Activated CD4-positive, alpha-beta memory T cell treated with anti-CD3 and anti-CD28 coated beads for 36 hours (primary cell): ENCODE measurements around the gene NUMBL. TPM values are rescaled to one million over a fixed set of nuclear protein-coding genes. Genes with fewer than 3 reads are reported as not detected.

Experiments
- CTCF ChIA-PET: fragments of 350-600 bp; sonication (Branson Sonifier 250); formaldehyde crosslinking; loops from one replicate; lab custom pipeline; 2021; ENCODE audit warnings: antibody characterized with exemption, inconsistent platforms; lab: Charles Lee
- POLR2A ChIA-PET: fragments of 350-600 bp; sonication (Branson Sonifier 250); formaldehyde crosslinking; loops from one replicate; lab custom pipeline; 2021; ENCODE audit warnings: antibody characterized with exemption; lab: Charles Lee
- DNase-seq: peaks from one replicate; pipeline ENCODE4 v3.0.0-alpha.2; 2020
- H3K27ac Mint-ChIP-seq: one replicate; pipeline ENCODE4 v1.8.0; 2021; ENCODE audit warnings: mixed read lengths
- H3K27me3 Mint-ChIP-seq: one replicate; pipeline ENCODE4 v1.8.0; 2021; ENCODE audit warnings: mixed read lengths
- H3K36me3 Mint-ChIP-seq: one replicate; pipeline ENCODE4 v1.8.0; 2021; ENCODE audit warnings: mixed read lengths
- H3K4me1 Mint-ChIP-seq: one replicate; pipeline ENCODE4 v1.8.0; 2021; ENCODE audit warnings: low read depth, mixed read lengths
- H3K4me3 Mint-ChIP-seq: one replicate; pipeline ENCODE4 v1.8.0; 2021; ENCODE audit warnings: mild to moderate bottlenecking, mixed read lengths
- H3K9me3 Mint-ChIP-seq: one replicate; pipeline ENCODE4 v1.8.0; 2021; ENCODE audit warnings: mixed read lengths
- intact Hi-C: fragments of 100-400 bp; cut with micrococcal nuclease; formaldehyde crosslinking; loops from one replicate; pipeline ENCODE4 v1.15.1; 2023
- total RNA-seq, 2 experiments: library from RNA; stranded (reverse); gene quantifications; one replicate each; pipeline ENCODE4 v1.2.3, GENCODE V29; 2021

NUMBL gene
- total RNA-seq, 2 experiments from 2014 or later = 14.0 to 14.8 TPM

GRCh38 chr19:40621966-40622772, 68.3 kb downstream of the NUMBL start:
- Mint-ChIP-seq H3K27ac (no peak overlapping the region), H3K9me3 (no peaks in the 10 kb centered on the region), H3K27me3 (no peaks in the 10 kb centered on the region), H3K4me3 (no peak overlapping the region), H3K36me3 (peaks cover 48% of the 10 kb centered on the region), H3K4me1 (peaks cover 13% of the 10 kb centered on the region)
- no peak for DNase-seq
- CTCF ChIA-PET = interaction anchor here (8.2 kb wide), 1 partner anchor 12 kb away, joined by 83 read pairs; no protein-coding TSS in a partner anchor
- intact Hi-C loops = no loop called here
- POLR2A ChIA-PET = no interaction called here

DNA sequence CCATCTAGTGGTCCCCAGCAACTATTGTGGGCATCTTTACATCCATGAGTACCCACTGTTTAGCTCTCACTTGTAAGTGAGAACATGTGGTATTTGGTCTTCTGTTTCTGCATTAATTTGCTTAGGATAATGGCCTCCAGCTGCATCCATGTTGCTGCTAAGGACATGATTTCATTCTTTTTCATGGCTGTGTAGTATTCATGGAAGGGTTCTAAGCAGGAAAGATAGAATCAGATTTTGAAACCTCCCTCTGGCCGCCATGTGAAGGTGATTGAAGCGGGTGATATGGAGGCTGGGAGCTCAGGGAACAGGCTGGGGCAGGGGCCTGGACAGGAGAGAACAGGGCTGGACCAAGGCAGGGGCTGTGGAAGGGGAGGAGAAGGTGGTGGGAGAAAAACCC, 69.2 kb downstream of the NUMBL start:
- H3K4me3 Mint-ChIP-seq = no peak overlapping the region
- ChIA-PET POLR2A (no interaction called here), CTCF (interaction anchor here (8.2 kb wide), 1 partner anchor 13 kb away, joined by 83 read pairs; no protein-coding TSS in a partner anchor)
- no peak for DNase-seq
- intact Hi-C loops = no loop called here
- H3K27me3 Mint-ChIP-seq = no peaks in the 10 kb centered on the region
- H3K36me3 Mint-ChIP-seq = peaks cover 43% of the 10 kb centered on the region
- H3K4me1 Mint-ChIP-seq = peaks cover 17% of the 10 kb centered on the region
- H3K9me3 Mint-ChIP-seq = no peaks in the 10 kb centered on the region
- H3K27ac Mint-ChIP-seq = peak overlapping the region; percentile 33

GRCh38 chr19:40620161-40620485, 70.3 kb downstream of the NUMBL start:
- DNase-seq = no peak
- no peaks in the 10 kb centered on the region for H3K27me3 Mint-ChIP-seq
- intact Hi-C loops = no loop called here
- peaks cover 39% of the 10 kb centered on the region for H3K36me3 Mint-ChIP-seq
- no peaks in the 10 kb centered on the region for H3K9me3 Mint-ChIP-seq
- ChIA-PET CTCF (interaction anchor here (8.2 kb wide), 1 partner anchor 14 kb away, joined by 83 read pairs; no protein-coding TSS in a partner anchor), POLR2A (no interaction called here)
- H3K4me3 Mint-ChIP-seq = no peak overlapping the region
- peaks cover 26% of the 10 kb centered on the region for H3K4me1 Mint-ChIP-seq
- H3K27ac Mint-ChIP-seq = peak overlapping the region; percentile 74

DNA sequence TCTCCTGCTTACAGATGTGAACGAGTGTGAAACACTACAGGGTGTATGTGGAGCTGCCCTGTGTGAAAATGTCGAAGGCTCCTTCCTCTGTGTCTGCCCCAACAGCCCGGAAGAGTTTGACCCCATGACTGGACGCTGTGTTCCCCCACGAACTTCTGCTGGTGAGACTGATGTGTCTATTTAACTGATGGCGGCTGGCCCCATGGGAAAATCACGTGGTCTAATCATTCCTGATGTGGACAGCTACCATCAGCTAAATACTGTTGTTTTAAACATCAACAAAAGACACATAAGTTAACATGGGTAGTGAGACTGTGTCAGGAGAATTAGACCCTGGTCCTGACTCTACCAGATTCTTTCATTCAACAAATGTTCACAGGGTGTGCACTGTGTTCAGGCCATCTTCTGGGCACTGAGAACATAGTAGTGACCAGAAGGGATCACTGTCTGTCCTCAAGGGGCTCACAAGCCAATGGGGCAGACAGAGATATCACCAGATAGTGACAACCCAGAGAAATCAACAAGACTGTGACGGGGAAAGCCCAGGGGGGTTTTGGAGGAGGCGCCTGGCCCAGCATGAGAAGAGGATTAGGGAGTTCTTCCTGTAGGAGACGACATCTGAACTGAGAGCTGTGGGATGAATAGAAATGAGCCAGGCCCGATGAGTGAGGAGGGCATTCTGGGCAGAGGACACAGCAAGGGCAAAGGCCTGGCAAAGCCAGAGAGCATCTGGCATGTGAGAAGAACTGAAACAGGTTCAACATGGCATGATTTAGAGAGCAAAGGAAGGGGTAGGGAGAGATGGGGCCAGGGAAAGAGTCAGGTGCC, 70.9 kb downstream of the NUMBL start:
- H3K4me1 Mint-ChIP-seq = peaks cover 31% of the 10 kb centered on the region
- CTCF ChIA-PET = interaction anchor here (8.2 kb wide), 1 partner anchor 15 kb away, joined by 83 read pairs; no protein-coding TSS in a partner anchor
- no peaks in the 10 kb centered on the region for H3K9me3 Mint-ChIP-seq
- peak overlapping the region; percentile 74 for H3K27ac Mint-ChIP-seq
- H3K27me3 Mint-ChIP-seq = no peaks in the 10 kb centered on the region
- peaks cover 38% of the 10 kb centered on the region for H3K36me3 Mint-ChIP-seq
- no peak overlapping the region for H3K4me3 Mint-ChIP-seq
- intact Hi-C loops = loop anchor here (10.0 kb wide), 1 partner anchor 925 kb away; no protein-coding TSS in a partner anchor
- peak; percentile 31 for DNase-seq
- POLR2A ChIA-PET = no interaction called here

GRCh38 chr19:40617961-40618360, 72.5 kb downstream of the NUMBL start:
- Mint-ChIP-seq H3K4me1 (peaks cover 31% of the 10 kb centered on the region), H3K9me3 (no peaks in the 10 kb centered on the region), H3K4me3 (no peak overlapping the region), H3K36me3 (peaks cover 32% of the 10 kb centered on the region), H3K27me3 (no peaks in the 10 kb centered on the region), H3K27ac (peak overlapping the region; percentile 15)
- no peak for DNase-seq
- POLR2A ChIA-PET = no interaction called here
- intact Hi-C loops = loop anchor here (10.0 kb wide), 1 partner anchor 927 kb away; no protein-coding TSS in a partner anchor
- CTCF ChIA-PET = interaction anchor here (0.9 to 8.2 kb wide), 2 partner anchors 17 to 313 kb away, joined by 3 to 83 read pairs; no protein-coding TSS in a partner anchor

DNA sequence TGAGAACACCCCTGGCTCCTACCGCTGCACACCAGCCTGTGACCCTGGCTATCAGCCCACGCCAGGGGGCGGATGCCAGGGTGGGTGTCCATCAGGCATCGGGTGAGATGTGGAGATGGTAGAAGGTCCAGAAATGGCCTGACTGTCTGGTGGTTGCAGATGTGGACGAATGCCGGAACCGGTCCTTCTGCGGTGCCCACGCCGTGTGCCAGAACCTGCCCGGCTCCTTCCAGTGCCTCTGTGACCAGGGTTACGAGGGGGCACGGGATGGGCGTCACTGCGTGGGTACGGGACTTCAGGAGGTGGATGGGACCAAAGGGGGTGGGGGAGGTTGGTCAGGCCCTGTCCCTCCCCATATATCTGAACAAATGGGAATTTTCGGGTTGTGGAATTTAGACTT, 73.5 kb downstream of the NUMBL start:
- H3K27ac Mint-ChIP-seq = peak overlapping the region; percentile 49
- H3K4me1 Mint-ChIP-seq = peaks cover 41% of the 10 kb centered on the region
- no peak for DNase-seq
- ChIA-PET POLR2A (no interaction called here), CTCF (interaction anchor here (0.7 to 4.4 kb wide), 3 partner anchors 14 to 69 kb away, joined by 3 to 41 read pairs (median 3); no protein-coding TSS in a partner anchor)
- H3K4me3 Mint-ChIP-seq = no peak overlapping the region
- intact Hi-C loops = loop anchor here (10.0 kb wide), 1 partner anchor 928 kb away; no protein-coding TSS in a partner anchor
- peaks cover 30% of the 10 kb centered on the region for H3K36me3 Mint-ChIP-seq
- no peaks in the 10 kb centered on the region for H3K27me3 Mint-ChIP-seq
- no peaks in the 10 kb centered on the region for H3K9me3 Mint-ChIP-seq

DNA sequence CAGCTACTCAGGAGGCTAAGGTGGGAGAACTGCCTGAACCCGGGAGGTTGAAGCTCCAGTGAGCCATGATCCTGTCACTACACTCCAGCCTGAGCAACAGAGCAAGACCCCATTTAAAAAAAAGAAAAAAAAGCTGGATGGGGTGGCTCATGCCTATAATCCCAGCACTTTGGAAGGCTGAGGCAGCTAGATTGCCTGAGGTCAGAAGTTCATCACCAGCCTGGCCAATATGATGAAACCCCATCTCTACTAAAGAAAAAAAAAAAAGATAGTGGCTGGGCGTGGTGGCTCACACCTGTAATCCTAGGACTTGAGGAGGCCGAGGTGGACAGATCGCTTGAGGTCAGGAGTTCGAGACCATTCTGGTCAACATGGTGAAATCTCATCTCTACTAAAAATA, 74.3 kb downstream of the NUMBL start:
- Mint-ChIP-seq H3K27me3 (no peaks in the 10 kb centered on the region), H3K9me3 (no peaks in the 10 kb centered on the region), H3K36me3 (peaks cover 24% of the 10 kb centered on the region), H3K27ac (peak overlapping the region; percentile 97), H3K4me1 (peaks cover 44% of the 10 kb centered on the region), H3K4me3 (no peak overlapping the region)
- POLR2A ChIA-PET = interaction anchor here (0.7 to 4.0 kb wide), 2 partner anchors 12 to 15 kb away, joined by 3 to 27 read pairs; no protein-coding TSS in a partner anchor
- CTCF ChIA-PET = interaction anchor here (1.1 to 4.4 kb wide), 5 partner anchors 10 to 20 kb away, joined by 3 to 41 read pairs (median 7); no protein-coding TSS in a partner anchor
- intact Hi-C loops = loop anchor here (10.0 kb wide), 1 partner anchor 929 kb away; no protein-coding TSS in a partner anchor
- DNase-seq = no peak

Other genes starting within 250 kb of the NUMBL start
- gene SERTAD3, start 246.3 kb downstream of the NUMBL start, total RNA-seq = 10 to 100 TPM; 12.1 to 13.1 TPM
- 10 to 100 TPM; 34.6 to 37.6 TPM for gene BLVRB, start 224.9 kb downstream of the NUMBL start, total RNA-seq
- 1 to 10 TPM in 1 of 2 experiments, under 1 TPM in 1; 0.53 to 1.2 TPM for gene SPTBN4, start 223.7 kb downstream of the NUMBL start, total RNA-seq
- 100 to 1,000 TPM; 112 to 126 TPM for gene SHKBP1, start 113.8 kb downstream of the NUMBL start, total RNA-seq
- gene LTBP4, start 89.3 kb downstream of the NUMBL start, total RNA-seq = 100 to 1,000 TPM; 178 to 182 TPM
- gene COQ8B, start 26.2 kb upstream of the NUMBL start, total RNA-seq = 10 to 100 TPM; 31.7 to 36.3 TPM
- 1 to 10 TPM; 6.4 TPM for gene ITPKC, start 26.5 kb upstream of the NUMBL start, total RNA-seq
- gene ACTMAP, start 59.8 kb upstream of the NUMBL start, total RNA-seq = 10 to 100 TPM; 14.1 to 15.8 TPM
- 100 to 1,000 TPM; 241 to 253 TPM for gene SNRPA, start 60.6 kb upstream of the NUMBL start, total RNA-seq
- under 1 TPM in 1 of 2 experiments, not detected in 1; 1.00 TPM for gene MIA, start 84.9 kb upstream of the NUMBL start, total RNA-seq
- 10 to 100 TPM; 38.0 to 41.7 TPM for gene RAB4B, start 87.6 kb upstream of the NUMBL start, total RNA-seq
- 10 to 100 TPM; 89.1 to 90.3 TPM for gene EGLN2, start 108.5 kb upstream of the NUMBL start, total RNA-seq
- not detected for gene CYP2A6, start 159.8 kb upstream of the NUMBL start, total RNA-seq
- not detected for gene CYP2A7, start 191.6 kb upstream of the NUMBL start, total RNA-seq